Osteoblast (primary cell): ENCODE data around the gene ESAM. TPM values are rescaled to one million over a fixed set of nuclear protein-coding genes. Genes with fewer than 3 reads are reported as not detected.
A peak's percentile ranks its signal among the peaks of the same experiment; 100 is the strongest.

ENCODE experiments used
- DNase-seq: peaks from one replicate; pipeline ENCODE4 v3.0.0; 2011; ENCODE audit warnings: low spot score, mixed read lengths; ENCODE audit not compliant: insufficient read length; ENCODE audit errors: missing footprints
- H2AFZ ChIP-seq: 2 replicates; pipeline ENCODE4 v1.6.0; 2011; ENCODE audit warnings: mild to moderate bottlenecking, low read length
- H3K27ac ChIP-seq: 2 replicates; pipeline ENCODE4 v1.5.1; 2011; ENCODE audit warnings: mild to moderate bottlenecking, low read depth, low read length, moderate library complexity
- H3K27me3 ChIP-seq: 2 replicates; pipeline ENCODE4 v1.6.0; 2012; ENCODE audit warnings: mild to moderate bottlenecking, control low read depth, inconsistent platforms, low read length, moderate library complexity; ENCODE audit not compliant: insufficient read depth
- H3K36me3 ChIP-seq: 2 replicates; pipeline ENCODE4 v1.5.1; 2011; ENCODE audit warnings: mild to moderate bottlenecking, low read length, control low read depth, moderate library complexity; ENCODE audit not compliant: insufficient read depth
- H3K4me1 ChIP-seq: 2 replicates; pipeline ENCODE4 v1.5.1; 2011; ENCODE audit warnings: mild to moderate bottlenecking, low read length, control low read depth, moderate library complexity; ENCODE audit not compliant: insufficient read depth
- H3K4me2 ChIP-seq: 2 replicates; pipeline ENCODE4 v1.6.0; 2011; ENCODE audit warnings: mild to moderate bottlenecking, low read length; ENCODE audit not compliant: insufficient read depth
- H3K4me3 ChIP-seq: fragments of 200-600 bp; sonication (generic); 3 replicates; pipeline ENCODE4 v1.5.1; 2012; ENCODE audit warnings: mild to moderate bottlenecking, low read length, inconsistent platforms; ENCODE audit not compliant: insufficient read depth
- H3K79me2 ChIP-seq: 2 replicates; pipeline ENCODE4 v1.6.0; 2012; ENCODE audit warnings: mild to moderate bottlenecking, low read length, control low read depth, inconsistent platforms; ENCODE audit not compliant: insufficient read depth
- H3K9me3 ChIP-seq: 2 replicates; pipeline ENCODE4 v1.5.1; 2011; ENCODE audit warnings: low read depth, low read length, control low read depth
- H4K20me1 ChIP-seq: 2 replicates; pipeline ENCODE4 v1.6.0; 2012; ENCODE audit warnings: mild to moderate bottlenecking, low read length, control low read depth; ENCODE audit not compliant: insufficient read depth
- CTCF ChIP-seq: IDR thresholded peaks from 2 replicates; pipeline ENCODE4 v1.5.1; 2011; ENCODE audit warnings: mild to moderate bottlenecking, low read depth, low read length, moderate library complexity; ENCODE audit errors: extremely low read depth
- total RNA-seq: library from RNA; depleted of rRNA; stranded (reverse); fragments of >200 nt; gene quantifications from 2 replicates; pipeline ENCODE4 v1.2.3, GENCODE V29; 2012

ESAM gene
- total RNA-seq, 1 donor = under 0.01 TPM

- Histone ChIP-seq H3K36me3 (no peaks in the 10 kb centered on the region), H3K4me2 (no peak overlapping the region), H3K27ac (no peak overlapping the region), H3K4me3 (no peak overlapping the region), H3K27me3 (peaks cover 56% of the 10 kb centered on the region), H3K79me2 (no peaks in the 10 kb centered on the region), H3K9me3 (no peaks in the 10 kb centered on the region), H2AFZ (no peak overlapping the region), H3K4me1 (peaks cover 12% of the 10 kb centered on the region), H4K20me1 (no peaks in the 10 kb centered on the region)
- TF ChIP-seq CTCF = no peak
- no peak for DNase-seq
Observed at GRCh38 chr11:124748100-124748418, 14.0 kb downstream of the ESAM start.

- Histone ChIP-seq H3K4me2 (peak overlapping the region; percentile 96), H3K4me1 (peaks cover 12% of the 10 kb centered on the region), H2AFZ (peak overlapping the region; percentile 56), H3K27ac (no peak overlapping the region), H3K36me3 (no peaks in the 10 kb centered on the region), H3K4me3 (no peak overlapping the region), H3K79me2 (no peaks in the 10 kb centered on the region), H3K27me3 (peaks cover 56% of the 10 kb centered on the region), H4K20me1 (no peaks in the 10 kb centered on the region), H3K9me3 (no peaks in the 10 kb centered on the region)
- DNase-seq = no peak
- TF ChIP-seq CTCF = no peak
Observed at GRCh38 chr11:124747406-124748099, 14.5 kb downstream of the ESAM start.

GRCh38 chr11:124746621-124747243, 15.4 kb downstream of the ESAM start:
- no peaks in the 10 kb centered on the region for H3K79me2 ChIP-seq
- peak overlapping the region; percentile 79 for H3K4me3 ChIP-seq
- H3K4me1 ChIP-seq = peaks cover 12% of the 10 kb centered on the region
- peaks cover 56% of the 10 kb centered on the region for H3K27me3 ChIP-seq
- peak; percentile 52 for TF ChIP-seq CTCF
- H3K9me3 ChIP-seq = no peaks in the 10 kb centered on the region
- H3K36me3 ChIP-seq = no peaks in the 10 kb centered on the region
- peak overlapping the region; percentile 96 for H3K4me2 ChIP-seq
- no peaks in the 10 kb centered on the region for H4K20me1 ChIP-seq
- peak; percentile 97 for DNase-seq
- H2AFZ ChIP-seq = peak overlapping the region; percentile 93
- no peak overlapping the region for H3K27ac ChIP-seq

- Histone ChIP-seq H3K79me2 (no peaks in the 10 kb centered on the region), H3K27ac (no peak overlapping the region), H3K4me1 (peaks cover 12% of the 10 kb centered on the region), H2AFZ (peak overlapping the region; percentile 93), H4K20me1 (no peaks in the 10 kb centered on the region), H3K4me3 (peak overlapping the region; percentile 79), H3K36me3 (no peaks in the 10 kb centered on the region), H3K4me2 (peak overlapping the region; percentile 96), H3K9me3 (no peaks in the 10 kb centered on the region), H3K27me3 (peaks cover 58% of the 10 kb centered on the region)
- no peak for TF ChIP-seq CTCF
- peak; percentile 88 for DNase-seq
Observed at GRCh38 chr11:124745835-124746620, 16.1 kb downstream of the ESAM start.
